ENCODE measurements around the gene ACIN1.

ACIN1 gene

DNA sequence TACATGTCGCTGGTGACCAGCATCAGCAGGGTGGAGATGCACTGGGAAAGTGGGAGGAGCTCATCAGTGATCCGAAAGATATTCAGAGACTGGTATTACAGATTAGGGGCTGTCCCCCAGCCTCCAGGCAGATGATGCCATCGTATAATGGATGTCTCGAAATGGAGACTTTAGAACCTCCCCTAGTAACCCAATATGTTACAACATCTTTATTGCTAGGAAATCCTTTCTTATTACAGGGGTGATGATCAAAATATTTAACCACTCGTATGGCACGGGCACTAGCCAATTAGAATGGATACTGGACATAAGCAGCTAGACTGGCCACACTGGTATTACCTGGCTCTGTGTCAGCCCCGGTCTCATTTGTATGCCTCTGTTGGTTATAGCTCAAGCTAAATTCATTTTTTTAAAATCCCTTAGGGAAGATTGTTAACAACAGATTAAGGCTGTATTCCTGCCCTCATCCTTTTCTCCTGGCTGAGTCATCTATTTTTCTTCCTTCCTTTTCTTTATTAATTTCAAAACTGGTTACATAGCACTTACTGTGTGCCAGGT lies 34.9 kb upstream of the ACIN1 start:
- H3K4me3 ChIP-seq (ENCODE audit: low read depth, low read length): no peak overlapping the region
- TF ChIP-seq CTCF (IDR thresholded peaks at IDR 0.05; ENCODE audit: low read depth, low read length, missing control alignments): no peak
- no peak for DNase-seq (ENCODE audit: low read depth)

GRCh38 chr14:23128969-23129758 lies 34.2 kb upstream of the ACIN1 start:
- no peak for DNase-seq (ENCODE audit: low read depth)
- no peak for TF ChIP-seq CTCF (IDR thresholded peaks at IDR 0.05; ENCODE audit: low read depth, low read length, missing control alignments)
- no peak overlapping the region for H3K4me3 ChIP-seq (ENCODE audit: low read depth, low read length)

- TF ChIP-seq CTCF (IDR thresholded peaks at IDR 0.05; ENCODE audit: low read depth, low read length, missing control alignments): no peak
- H3K4me3 ChIP-seq (ENCODE audit: low read depth, low read length): no peak overlapping the region
- DNase-seq (ENCODE audit: low read depth): no peak
These were observed 32.9 kb upstream of the ACIN1 start for GRCh38 chr14:23127861-23128260.

GRCh38 chr14:23126548-23127278 lies 31.8 kb upstream of the ACIN1 start:
- no peak for DNase-seq (ENCODE audit: low read depth)
- no peak overlapping the region for H3K4me3 ChIP-seq (ENCODE audit: low read depth, low read length)
- TF ChIP-seq CTCF (IDR thresholded peaks at IDR 0.05; ENCODE audit: low read depth, low read length, missing control alignments): no peak

- TF ChIP-seq CTCF (IDR thresholded peaks at IDR 0.05; ENCODE audit: low read depth, low read length, missing control alignments): no peak
- H3K4me3 ChIP-seq (ENCODE audit: low read depth, low read length): no peak overlapping the region
- no peak for DNase-seq (ENCODE audit: low read depth)
These were observed 31.1 kb upstream of the ACIN1 start for GRCh38 chr14:23125933-23126524.

DNA sequence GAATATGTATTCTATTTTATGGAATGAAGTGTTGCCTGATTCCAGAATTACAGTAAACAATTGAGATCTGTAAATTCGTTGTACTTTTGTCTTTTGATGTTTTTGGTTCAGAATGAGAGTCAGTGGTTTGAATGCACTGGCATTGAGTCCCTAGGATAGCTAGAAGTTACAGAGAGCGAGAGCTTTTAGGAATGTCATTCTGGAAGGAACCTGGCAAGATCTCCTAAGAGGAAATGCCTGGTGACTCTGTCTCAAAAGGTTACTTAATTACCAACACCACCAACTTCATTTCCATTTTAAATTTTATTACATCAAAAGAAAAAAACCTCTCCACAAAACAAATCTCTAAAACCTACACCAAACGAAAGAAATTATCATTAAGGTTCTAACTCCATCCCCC lies 30.1 kb upstream of the ACIN1 start:
- TF ChIP-seq CTCF (IDR thresholded peaks at IDR 0.05; ENCODE audit: low read depth, low read length, missing control alignments): no peak
- H3K4me3 ChIP-seq (ENCODE audit: low read depth, low read length): no peak overlapping the region
- DNase-seq (ENCODE audit: low read depth): no peak

Data from GM12864 (cell line).